Ectodermal cell (in vitro differentiated cells): ENCODE measurements around the gene ZNF846. TPM values are rescaled to one million over a fixed set of nuclear protein-coding genes. Genes with fewer than 3 reads are reported as not detected.

Experiments used
- H3K27ac ChIP-seq: 2 replicates; pipeline ENCODE4 v1.7.0; 2013; ENCODE audit warnings: mild to moderate bottlenecking, low read depth, low read length; ENCODE audit not compliant: insufficient read depth, poor library complexity, severe bottlenecking
- H3K27me3 ChIP-seq: 2 replicates; pipeline ENCODE4 v1.7.0; 2013; ENCODE audit warnings: mild to moderate bottlenecking, low read length; ENCODE audit not compliant: insufficient read depth, control insufficient read depth, poor library complexity, severe bottlenecking
- H3K36me3 ChIP-seq: one replicate; pipeline ENCODE4 v1.7.0; 2013; ENCODE audit warnings: low read length; ENCODE audit not compliant: control insufficient read depth, insufficient read depth
- H3K4me1 ChIP-seq: one replicate; pipeline ENCODE4 v1.7.0; 2013; ENCODE audit warnings: low read length; ENCODE audit not compliant: control insufficient read depth, insufficient read depth
- H3K4me3 ChIP-seq: 2 replicates; pipeline ENCODE4 v1.7.0; 2013; ENCODE audit warnings: low read depth, low read length, control low read depth; ENCODE audit not compliant: insufficient read depth
- H3K9me3 ChIP-seq: 2 replicates; pipeline ENCODE4 v1.7.0; 2013; ENCODE audit warnings: mild to moderate bottlenecking, low read length, moderate library complexity; ENCODE audit not compliant: control insufficient read depth
- WGBS, 2 experiments: methylation state at CpG; one replicate each; pipeline ENCODE4 v1.1.7; 2013; ENCODE audit warnings: missing lambda C conversion rate in 2 of 2; 5-methylcytosine and 5-hydroxymethylcytosine counted together
- polyA plus RNA-seq, 4 experiments: library from polyadenylated mRNA; stranded (reverse); fragments of 50-300 nt; gene quantifications; one replicate each; pipeline ENCODE4 v1.2.3, GENCODE V29; 2013

Gene ZNF846
- 15.8 TPM for polyA plus RNA-seq (2013, experiment 1 of 4)
- polyA plus RNA-seq (2013, experiment 2 of 4), result 15.2 TPM
- polyA plus RNA-seq (2013, experiment 3 of 4), result 13.6 TPM
- 14.1 TPM for polyA plus RNA-seq (2013, experiment 4 of 4)

DNA sequence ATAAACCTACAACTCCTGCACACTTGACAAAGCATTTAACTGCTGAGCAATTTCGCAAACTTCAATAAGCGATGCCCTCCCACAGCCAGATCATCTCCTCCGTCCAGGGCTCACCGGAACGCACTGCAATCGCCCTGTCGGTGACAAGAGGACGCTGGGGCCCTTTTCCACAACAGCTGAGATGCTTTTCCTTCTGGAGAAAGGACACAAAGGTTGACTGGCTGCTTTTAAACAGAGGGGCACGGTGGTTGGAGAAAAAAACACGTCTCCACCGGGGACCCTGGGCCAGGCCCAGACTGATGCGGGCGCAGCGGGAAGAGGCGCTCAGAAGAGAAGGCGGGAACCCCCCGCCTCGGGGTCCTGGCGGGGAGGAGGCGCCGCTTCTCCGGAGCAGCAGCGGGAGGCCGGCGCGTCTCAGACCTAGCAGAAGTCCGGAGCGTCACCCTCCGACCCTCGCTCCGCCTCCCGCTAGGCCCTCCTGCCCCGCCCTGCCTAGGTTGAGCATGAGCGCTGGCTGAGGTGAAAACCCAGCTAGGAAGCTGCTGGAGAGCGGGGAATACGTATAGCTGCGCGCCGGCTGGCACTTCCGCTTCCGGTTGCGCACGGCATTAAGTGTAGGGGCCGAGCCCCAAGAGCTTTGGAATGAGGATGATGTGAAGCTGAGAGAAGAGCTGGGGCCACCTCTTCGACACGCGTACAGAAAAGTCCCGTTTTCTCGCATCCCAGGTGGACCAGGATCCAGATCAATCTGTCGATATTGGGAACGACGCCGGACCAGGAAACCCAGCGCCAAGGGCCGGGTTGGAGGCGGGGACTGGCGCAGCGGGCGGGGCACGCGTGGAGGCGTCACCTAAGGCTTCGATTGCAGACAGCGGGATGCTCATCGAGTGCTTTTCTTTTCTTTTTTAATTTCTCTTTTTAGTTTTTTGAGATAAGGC lies at the start of gene ZNF846:
Gene ZNF846 (minus strand): TSS at position 564 of the 938 bp plus-strand sequence. CDS start 3,788 bp downstream, outside the sequence.
- Histone ChIP-seq H3K4me1 (peaks cover 3% of the 10 kb centered on the region), H3K27me3 (no peaks in the 10 kb centered on the region), H3K36me3 (no peaks in the 10 kb centered on the region), H3K27ac (peak within 1 kb of the TSS; percentile 86), H3K4me3 (peak within 1 kb of the TSS; percentile 86), H3K9me3 (no peaks in the 10 kb centered on the region)
- WGBS, 2 experiments, result 1% methylated on average over 65 of the region's 65 CpGs

DNA sequence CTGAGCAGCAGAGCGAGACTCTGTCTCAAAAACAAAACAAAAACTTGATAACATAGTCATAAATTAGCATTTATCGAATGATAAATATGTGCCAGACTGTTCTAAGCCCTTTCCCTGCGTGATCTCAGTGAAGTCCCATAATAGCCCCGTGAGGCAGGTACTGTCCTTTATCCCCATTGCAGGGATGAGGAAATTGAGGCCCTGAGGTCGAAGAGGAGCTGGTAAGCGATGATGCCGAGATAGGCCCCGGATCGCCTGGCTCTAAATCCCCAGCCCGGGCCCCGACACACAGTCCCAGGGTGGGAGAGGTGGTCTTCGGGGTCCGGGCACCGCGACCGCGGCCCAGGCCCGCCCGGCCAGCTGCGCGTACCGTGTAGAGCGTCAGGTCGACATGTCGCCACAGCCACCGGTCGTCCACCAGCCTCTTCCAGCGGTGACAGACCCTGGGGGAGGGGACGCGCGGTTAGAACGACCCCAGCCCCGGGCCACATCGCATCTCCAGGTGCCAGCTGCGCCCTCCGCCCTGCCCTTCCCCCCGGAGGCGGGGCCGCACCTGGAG lies 49.7 kb upstream of the ZNF846 start:
- 6% methylated on average over 39 of the region's 39 CpGs for WGBS, 2 experiments
- no peaks in the 10 kb centered on the region for H3K27me3 ChIP-seq
- H3K9me3 ChIP-seq, result no peaks in the 10 kb centered on the region
- H3K4me3 ChIP-seq, result peak overlapping the region; percentile 87
- H3K4me1 ChIP-seq, result peaks cover 5% of the 10 kb centered on the region
- no peaks in the 10 kb centered on the region for H3K36me3 ChIP-seq
- peak overlapping the region; percentile 71 for H3K27ac ChIP-seq

GRCh38 chr19:9811139-9811538 lies 42.6 kb upstream of the ZNF846 start:
- 97% methylated on average over 21 of the region's 21 CpGs for WGBS, 2 experiments
- Histone ChIP-seq H3K4me1 (no peaks in the 10 kb centered on the region), H3K36me3 (peaks cover 15% of the 10 kb centered on the region), H3K9me3 (no peaks in the 10 kb centered on the region), H3K4me3 (no peak overlapping the region), H3K27ac (no peak overlapping the region), H3K27me3 (no peaks in the 10 kb centered on the region)

GRCh38 chr19:9808855-9809824 lies 40.6 kb upstream of the ZNF846 start:
- H3K27ac ChIP-seq, result no peak overlapping the region
- no peak overlapping the region for H3K4me3 ChIP-seq
- no peaks in the 10 kb centered on the region for H3K9me3 ChIP-seq
- no peaks in the 10 kb centered on the region for H3K27me3 ChIP-seq
- H3K36me3 ChIP-seq, result peaks cover 15% of the 10 kb centered on the region
- H3K4me1 ChIP-seq, result no peaks in the 10 kb centered on the region
- 90 to 95% methylated on average over 11 of the region's 11 CpGs for WGBS, 2 experiments

DNA sequence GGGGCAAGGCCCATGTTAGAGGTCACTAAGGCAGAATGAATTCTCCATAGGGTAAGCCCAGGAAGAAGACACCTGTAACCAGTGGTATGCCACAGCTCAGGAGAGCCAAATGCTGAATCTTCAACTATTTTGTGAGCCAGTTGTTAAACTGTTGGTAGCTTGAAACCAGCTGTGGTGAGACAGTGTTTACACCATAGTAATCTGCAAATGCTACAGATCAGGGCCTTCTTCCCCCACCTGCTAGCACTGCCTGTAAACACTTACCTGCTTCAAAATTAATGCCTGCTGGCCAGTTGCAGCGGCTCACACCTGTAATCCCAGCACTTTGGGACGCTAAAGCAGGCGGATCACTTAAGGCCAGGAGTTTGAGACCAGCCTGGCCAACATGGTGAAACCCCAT lies 38.3 kb upstream of the ZNF846 start:
- whole genome bisulfite sequencing, 2 experiments, result 91 to 96% methylated on average over 3 of the region's 3 CpGs
- no peak overlapping the region for H3K27ac ChIP-seq
- H3K36me3 ChIP-seq, result peaks cover 15% of the 10 kb centered on the region
- no peaks in the 10 kb centered on the region for H3K4me1 ChIP-seq
- no peak overlapping the region for H3K4me3 ChIP-seq
- H3K9me3 ChIP-seq, result no peaks in the 10 kb centered on the region
- no peaks in the 10 kb centered on the region for H3K27me3 ChIP-seq

DNA sequence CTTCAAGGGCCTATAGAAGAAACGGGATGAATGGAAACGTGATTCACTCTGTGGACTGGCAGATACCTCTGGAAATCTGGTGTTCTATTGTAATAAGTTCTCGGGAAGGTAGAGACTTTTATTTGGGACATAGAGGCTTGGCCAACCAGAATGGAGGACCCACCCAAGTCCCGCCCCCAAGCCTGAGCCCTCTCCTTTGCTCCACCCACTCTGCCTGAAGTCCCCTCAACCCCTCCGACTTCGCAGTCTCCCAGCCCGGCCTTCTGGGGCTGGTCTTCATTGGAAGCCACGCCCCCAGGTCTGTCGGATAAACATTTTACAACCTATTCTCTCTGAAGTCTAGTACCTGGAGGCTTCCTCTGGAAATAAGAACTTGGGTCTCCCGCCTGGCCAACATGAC lies 33.4 kb upstream of the ZNF846 start:
- Histone ChIP-seq H3K4me1 (no peaks in the 10 kb centered on the region), H3K9me3 (no peaks in the 10 kb centered on the region), H3K4me3 (no peak overlapping the region), H3K27me3 (no peaks in the 10 kb centered on the region), H3K27ac (no peak overlapping the region), H3K36me3 (no peaks in the 10 kb centered on the region)
- 88 to 91% methylated on average over 10 of the region's 10 CpGs for WGBS, 2 experiments

DNA sequence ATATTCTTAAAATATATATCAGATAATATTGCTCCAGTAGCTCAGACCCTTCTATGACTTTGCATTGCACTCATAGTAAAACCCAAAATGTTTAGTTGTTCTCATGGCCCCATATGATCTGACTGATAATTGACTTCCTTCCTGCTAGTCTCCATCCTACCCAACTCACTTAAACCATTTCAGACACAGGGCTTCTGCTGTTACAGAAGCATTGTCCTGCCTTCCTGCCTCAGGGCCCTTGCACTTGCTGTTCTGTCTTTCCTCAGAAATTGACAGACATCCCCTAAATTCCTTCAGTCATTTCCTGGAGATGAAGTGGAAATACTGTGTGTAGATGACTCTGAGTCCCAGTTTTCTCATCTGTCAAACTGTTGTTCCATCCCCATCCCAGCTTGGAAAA lies 30.6 kb upstream of the ZNF846 start:
- no peaks in the 10 kb centered on the region for H3K27me3 ChIP-seq
- no peaks in the 10 kb centered on the region for H3K36me3 ChIP-seq
- no peaks in the 10 kb centered on the region for H3K4me1 ChIP-seq
- no peak overlapping the region for H3K4me3 ChIP-seq
- H3K27ac ChIP-seq, result no peak overlapping the region
- H3K9me3 ChIP-seq, result no peaks in the 10 kb centered on the region

GRCh38 chr19:9797871-9798270 lies 29.3 kb upstream of the ZNF846 start:
- no peaks in the 10 kb centered on the region for H3K4me1 ChIP-seq
- no peaks in the 10 kb centered on the region for H3K36me3 ChIP-seq
- no peak overlapping the region for H3K4me3 ChIP-seq
- WGBS, 2 experiments, result 93 to 95% methylated on average over 5 of the region's 5 CpGs
- H3K27me3 ChIP-seq, result peaks cover 6% of the 10 kb centered on the region
- H3K9me3 ChIP-seq, result no peaks in the 10 kb centered on the region
- no peak overlapping the region for H3K27ac ChIP-seq

DNA sequence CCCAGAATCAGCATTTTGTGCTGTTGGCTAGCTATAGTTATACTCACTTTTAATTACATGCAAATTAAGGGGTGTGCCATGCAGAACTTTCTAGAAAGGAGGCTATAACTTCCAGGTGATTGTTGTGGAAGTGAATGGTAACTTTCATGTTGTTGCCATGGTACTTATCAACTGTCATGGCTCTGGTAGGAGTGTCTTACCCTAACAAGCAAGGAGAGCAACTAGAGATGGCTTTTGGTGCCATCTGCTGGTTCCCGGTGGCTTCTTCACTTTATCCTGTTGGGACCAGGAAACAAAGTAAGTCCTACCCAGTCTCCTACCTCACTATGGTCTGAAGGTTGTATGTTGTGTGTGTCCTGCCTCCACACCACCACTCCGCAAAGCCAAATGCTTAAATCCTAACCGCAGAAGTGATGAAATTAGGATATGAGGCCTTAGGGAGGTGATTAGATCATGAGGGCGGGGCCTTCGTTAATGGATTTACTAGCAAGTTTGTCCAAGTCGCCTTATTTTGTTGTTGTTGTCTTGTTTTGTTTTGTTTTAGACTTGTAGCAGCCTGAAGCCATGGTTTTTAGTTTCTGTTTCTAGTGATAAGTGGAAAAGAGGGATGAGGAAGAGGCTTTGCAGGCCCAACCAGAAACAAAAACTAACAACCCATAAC lies 27.7 kb upstream of the ZNF846 start:
- Histone ChIP-seq H3K4me3 (no peak overlapping the region), H3K9me3 (no peaks in the 10 kb centered on the region), H3K36me3 (no peaks in the 10 kb centered on the region), H3K27ac (no peak overlapping the region), H3K4me1 (no peaks in the 10 kb centered on the region), H3K27me3 (peaks cover 6% of the 10 kb centered on the region)
- WGBS, 2 experiments, result 53 to 57% methylated on average over 5 to 6 of the region's 6 CpGs
